NCI-H526 (cell line): ENCODE data around the gene CAPRIN1.
A peak's percentile ranks its signal among the peaks of the same experiment; 100 is the strongest.
"Not testable (repeated sequence)": the region's sequence is repeated elsewhere in the genome, so short reads cannot be mapped to it uniquely, and the experiment has no call there.

ENCODE experiments used
- DNase-seq, 2 experiments: peaks; one replicate each; lab custom pipeline; 2025; lab: John Stamatoyannopoulos, UW

CAPRIN1 gene

DNA sequence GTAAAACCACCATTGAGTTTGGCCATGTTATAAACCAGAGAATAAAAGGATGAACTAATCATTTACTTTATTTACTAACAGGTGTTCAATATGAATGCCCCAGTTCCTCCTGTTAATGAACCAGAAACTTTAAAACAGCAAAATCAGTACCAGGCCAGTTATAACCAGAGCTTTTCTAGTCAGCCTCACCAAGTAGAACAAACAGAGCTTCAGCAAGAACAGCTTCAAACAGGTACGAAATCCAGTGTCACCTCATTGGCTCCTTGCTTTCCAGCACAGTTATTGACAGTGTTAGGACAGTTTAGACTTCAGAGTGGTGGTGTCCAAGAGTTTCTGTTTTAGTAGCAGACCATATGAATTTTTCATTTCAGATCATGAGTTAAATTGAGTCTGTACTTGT, 40.3 kb downstream of the CAPRIN1 start:
- DNase-seq, result no peak

DNA sequence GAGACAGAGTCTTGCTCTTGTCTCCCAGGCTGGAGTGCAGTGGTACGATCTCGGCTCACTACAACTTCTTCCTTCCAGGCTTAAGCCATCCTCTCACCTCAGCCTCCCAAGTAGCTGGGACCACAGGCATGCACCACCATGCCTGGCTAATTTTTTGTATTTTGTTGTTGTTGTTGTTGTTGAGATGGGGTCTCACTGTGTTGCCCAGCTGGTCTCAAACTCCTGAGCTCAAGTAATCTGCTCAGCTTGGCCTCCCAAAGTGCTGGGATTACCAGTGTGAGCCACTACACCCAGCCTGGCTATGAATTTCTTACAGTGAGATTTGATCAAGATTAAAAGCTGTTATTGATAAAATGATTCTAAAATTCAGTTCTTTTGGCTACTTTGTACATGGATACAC, 43.4 kb downstream of the CAPRIN1 start:
- DNase-seq, result not testable (repeated sequence)

DNA sequence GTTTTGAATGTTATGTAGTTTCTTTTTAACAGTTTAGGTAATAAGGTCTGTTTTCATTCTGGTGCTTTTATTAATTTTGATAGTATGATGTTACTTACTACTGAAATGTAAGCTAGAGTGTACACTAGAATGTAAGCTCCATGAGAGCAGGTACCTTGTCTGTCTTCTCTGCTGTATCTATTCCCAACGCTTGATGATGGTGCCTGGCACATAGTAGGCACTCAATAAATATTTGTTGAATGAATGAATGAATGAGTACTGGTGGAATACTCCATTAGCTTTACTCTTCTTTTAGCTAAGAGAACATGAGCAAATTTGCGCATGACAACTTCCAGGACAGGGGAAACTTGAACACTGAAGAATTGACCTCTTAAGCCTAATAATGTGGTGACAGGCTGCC, 47.3 kb downstream of the CAPRIN1 start:
- DNase-seq, result no peak

DNA sequence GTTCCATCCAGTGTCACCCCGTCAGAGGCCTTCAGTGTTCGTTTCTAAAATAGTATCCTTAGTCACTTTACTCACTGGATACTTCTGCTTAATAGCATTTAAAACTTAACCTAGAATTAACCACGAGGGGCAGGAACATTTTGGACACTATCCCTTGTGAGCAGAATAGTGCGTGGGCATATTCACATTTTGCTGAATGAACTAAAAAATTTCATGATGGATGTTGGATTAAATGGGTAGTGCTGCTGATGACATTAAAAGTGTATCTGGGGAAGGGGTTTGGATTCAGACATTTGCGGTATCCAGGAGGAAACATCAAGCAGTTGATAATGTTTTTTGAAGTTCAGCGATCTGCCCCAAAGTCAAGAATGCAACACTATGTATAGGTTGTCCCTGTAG, 53.1 kb downstream of the CAPRIN1 start:
- no peak for DNase-seq

DNA sequence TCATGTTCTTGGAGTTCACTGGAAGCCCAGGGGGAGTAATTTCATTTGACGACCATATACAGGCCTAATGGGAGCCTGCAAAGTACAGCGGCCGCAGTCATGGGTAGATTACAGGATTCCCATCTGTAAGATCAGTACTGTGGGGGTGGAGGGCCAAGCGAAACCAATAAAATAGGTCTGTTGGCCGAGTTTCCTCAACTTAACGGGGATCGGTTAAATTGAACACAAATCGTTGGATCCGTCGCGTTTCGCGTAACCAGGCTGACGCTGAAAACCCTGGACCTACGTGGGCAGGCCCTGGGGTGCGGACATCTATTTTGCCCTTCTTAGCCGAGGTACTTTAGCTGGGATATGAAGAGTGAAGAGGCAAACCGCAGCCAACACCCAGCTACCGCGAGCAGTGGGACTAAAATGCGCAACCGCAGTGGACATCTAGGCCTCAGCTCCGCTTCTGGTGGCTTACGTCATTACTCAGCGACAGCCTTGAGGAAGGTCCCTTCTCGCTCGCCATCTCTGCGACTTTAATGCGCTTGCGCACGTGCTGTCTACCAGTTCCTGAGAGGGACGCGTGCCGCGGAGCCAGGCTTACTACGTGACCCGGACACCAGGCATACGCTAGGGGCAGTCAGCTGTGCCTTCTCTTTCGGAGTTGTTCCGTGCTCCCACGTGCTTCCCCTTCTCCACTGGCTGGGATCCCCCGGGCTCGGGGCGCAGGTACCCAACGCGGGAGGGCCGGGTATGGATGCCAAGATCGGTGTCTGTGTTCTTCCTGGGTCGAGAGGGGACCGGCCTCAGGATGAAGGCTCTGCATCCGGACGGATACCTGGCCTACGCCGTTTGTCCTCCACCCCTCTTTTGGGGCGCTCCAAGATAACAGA, 53.8 kb downstream of the CAPRIN1 start, which contains the start of gene NAT10:
NAT10 (plus strand) TSS at position 551 of the 878 bp plus-strand sequence. CDS start 2,597 bp downstream, outside the sequence.
- peak; percentile 98 to 99 for DNase-seq

DNA sequence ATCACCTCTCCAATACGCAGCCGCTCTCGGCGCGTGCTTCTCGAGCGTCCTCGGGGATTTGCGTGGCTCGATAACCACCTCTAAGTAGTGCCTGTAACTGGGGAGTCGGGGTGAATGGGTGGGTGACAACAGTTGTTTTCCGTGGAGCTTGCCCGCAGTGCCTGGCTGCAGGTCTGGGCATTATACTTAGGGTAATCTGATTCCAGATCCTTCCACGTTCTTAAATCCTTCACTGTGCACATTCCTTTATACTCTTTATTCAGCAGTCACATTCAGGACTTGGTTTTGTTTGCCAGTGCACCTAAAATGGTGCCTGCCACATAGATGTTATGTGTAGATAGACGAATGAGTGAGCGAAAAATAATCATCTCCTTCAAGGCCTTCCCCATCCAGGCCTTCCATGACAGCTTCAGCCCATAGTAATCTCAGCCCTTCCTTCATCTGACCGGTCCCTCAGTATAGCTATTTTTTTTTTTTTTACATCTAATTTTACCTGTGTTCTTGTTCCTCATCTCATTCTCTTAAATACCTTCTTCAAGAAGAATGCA, 54.5 kb downstream of the CAPRIN1 start:
- DNase-seq, result no peak

DNA sequence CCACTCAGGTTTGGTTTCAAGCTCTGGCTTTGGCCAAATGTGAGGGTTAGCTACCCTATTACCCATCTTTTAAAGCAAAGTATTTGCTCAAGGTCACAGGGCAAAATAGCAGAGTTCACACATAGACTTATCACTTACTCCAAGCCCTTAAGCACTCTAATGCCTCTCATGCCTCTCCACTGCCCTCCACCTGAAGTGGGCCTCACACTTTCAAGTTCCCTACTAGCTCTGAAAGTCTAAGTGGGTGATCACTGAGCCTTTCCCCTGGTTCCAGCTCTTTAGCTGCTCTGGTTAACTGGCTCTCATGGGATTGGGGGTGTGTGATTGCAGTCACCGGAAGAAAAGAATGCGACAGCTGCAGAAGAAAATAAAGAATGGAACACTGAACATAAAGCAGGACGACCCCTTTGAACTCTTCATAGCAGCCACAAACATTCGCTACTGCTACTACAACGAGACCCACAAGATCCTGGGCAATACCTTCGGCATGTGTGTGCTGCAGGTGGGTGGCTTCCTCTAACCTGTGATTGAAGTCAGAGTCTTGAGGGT, 60.3 kb downstream of the CAPRIN1 start:
- no peak for DNase-seq

DNA sequence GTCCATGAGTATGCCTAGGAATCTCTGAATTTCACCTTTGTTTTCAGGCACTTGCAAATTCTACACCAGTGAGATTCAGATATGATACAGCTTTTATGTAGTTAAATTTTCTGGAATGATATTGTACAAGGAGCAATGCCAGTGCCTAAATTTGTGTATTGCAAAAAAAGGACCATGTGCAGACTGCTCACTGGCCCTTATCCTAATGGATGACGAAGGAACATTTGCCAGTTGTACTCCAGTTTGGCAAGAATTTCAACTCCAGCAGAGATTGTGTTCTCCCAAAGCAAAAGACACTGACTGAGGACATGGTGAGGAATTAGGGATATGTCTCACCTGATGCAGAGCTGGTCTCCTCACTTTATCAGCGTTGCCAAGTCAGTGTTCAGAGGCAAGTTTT, 62.5 kb downstream of the CAPRIN1 start:
- DNase-seq, result no peak

DNA sequence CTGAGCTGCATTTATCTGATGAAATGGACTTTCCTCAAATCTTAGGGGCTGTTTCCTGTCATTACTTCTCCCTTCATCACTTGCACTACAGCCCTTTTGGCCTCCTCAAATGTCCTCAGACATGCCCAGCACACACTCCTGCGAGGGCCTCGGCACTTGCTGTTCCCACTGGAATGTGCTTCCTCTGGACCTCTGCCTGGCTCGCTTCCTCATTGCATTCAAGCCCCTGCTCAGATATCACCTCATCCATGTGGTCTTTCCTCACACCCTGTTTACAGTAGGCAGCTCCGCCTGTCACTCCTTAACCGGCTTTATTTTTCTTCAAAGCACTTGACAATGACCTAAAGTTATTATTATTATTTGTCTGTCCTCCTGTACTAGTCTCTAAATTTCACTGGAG, 62.9 kb downstream of the CAPRIN1 start:
- DNase-seq, result no peak

DNA sequence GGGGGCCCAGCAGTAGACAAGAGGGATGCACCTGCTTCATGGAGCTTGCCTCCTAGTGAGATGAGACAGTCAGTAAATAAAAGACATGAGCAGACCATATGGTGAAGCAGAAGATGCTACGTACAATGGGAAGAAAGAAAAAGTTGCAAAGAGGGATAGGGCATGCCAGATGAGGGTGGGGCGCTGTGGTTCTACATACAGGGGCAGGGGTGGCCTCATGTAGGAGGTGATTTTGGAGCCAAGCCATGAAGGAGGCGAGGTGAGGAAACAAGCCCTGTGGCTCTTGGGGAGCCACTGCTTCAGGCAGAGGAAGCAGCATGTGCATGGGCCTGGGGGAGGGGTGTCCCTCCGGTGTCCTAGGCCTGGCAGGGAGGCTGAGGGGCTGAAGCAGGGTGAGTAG, 69.1 kb downstream of the CAPRIN1 start:
- no peak for DNase-seq

DNA sequence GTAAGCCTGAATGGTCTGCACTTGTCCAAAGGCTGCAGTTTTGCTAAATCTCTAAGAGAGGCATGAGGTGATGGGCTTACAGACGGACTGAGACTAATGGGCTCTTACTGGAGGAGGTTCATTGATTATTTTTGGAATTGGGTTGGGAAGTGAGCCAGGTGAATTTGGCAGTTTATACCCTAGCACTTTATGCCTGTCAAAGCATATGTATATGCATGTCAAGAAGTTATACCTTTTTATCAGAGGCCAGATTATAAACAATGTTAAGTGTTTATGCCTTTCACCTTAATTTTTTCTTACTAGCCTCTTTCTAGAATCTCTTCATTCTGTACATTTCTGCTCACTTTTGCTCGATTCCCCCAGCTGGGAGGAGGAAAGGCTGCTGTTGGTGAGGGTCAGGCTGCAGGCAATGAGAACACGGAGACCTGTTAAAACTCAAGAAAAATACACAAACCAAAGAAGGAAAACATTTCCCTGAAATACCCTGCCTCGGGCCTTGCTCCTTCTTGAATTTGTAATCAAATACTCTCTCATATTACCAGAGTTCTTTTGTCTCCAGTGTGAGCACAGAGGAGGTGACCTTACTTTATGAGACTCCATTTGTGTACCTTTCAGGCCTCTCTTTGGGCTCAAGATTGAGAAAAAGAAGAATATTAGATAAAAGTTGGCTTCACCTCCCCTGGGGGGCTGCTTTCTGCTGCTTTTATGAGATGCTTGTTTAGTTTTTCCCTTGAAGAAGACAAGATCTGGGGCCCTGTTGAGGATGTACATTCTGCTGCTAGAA, 73.5 kb downstream of the CAPRIN1 start:
- DNase-seq, result no peak

DNA sequence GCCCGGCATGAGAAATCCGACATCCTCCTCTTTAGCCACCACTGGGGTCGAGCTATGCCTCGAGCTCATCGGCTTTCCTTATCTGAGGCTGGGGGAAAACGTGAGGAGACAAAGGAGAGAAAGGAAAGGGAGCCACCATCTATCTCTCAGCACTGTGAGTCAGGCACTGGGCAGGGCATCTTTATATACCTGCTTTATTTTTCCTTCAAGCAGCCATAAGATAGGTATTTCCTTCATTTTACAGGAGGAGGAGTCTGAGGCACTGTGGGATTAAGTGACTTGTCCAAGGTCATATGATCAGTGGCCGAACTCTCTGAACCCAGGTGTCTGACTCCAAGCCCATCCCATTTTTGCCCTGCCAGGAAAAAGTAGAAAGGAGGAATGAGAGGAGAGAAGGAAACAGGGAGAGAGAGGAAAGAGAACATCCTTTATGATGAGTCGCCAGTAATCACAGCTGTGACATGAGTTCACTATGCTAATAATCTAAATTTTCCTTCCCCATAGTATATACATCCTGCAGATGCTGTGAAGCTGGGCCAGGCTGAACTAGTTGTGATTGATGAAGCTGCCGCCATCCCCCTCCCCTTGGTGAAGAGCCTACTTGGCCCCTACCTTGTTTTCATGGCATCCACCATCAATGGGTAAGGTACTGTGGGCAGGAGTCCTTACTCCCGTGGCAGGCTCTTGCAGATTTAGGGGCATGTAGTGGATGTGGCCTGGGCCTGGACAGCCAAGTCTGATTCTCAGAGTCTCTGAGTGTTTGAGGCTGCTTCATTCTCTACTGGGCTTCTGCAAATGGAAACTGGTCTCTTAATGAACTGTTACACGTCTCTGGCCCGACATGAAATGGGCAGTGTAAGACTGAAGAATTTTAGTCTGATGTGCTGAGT, 75.7 kb downstream of the CAPRIN1 start:
- DNase-seq, result no peak

DNA sequence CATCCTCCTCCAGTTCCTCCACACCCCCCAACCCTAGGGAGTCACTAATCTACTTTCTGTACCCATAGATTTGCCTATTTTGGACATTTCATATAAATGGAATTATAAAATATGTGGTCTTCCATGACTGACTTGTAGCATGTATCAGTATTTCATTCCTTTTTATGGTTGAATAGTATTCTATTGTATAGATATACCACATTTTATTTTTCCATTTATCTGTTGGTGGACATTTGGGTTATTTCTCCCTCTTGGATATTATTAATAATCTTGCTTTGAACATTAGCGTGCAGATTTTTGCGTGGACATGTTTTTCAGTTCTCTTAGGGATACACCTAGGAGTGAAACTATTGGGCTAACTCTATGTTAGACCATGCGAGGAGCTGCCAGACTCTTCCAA, 77.3 kb downstream of the CAPRIN1 start:
- DNase-seq, result no peak

DNA sequence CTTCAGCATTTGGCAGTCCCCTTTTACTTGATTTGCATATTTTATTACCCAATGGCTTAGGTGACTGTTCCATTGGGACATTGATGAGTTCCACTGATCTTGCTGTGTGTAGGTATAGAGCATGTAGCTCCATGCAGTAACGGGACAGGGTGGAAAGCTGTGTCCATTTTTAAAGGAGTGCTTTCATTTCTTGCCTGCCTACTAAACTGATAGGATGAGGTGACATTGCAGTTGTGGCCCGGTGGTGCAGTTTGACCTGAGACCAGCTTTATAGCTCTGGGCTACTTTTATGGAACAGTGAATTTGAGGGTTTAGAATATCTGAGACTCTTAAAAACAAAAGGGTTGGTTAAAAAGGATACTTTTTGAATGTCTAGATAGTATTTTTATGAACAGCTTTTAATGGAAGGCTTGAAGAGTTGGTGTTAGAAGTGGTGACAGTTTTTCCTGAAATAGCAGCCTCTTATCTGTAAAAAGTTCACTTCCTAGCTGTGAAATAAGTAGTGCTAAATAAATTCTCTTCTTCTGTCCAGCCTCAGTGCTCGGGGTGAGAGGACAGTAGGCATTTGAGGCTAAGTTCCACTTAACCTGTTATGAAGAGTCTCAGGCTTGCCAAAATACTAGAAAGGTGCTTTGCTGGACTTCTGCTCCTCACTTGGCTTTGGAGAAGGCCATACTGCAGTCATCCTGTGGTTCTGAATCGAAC, 80.9 kb downstream of the CAPRIN1 start:
- peak in 1 of 2 experiments; percentile 57 for DNase-seq

DNA sequence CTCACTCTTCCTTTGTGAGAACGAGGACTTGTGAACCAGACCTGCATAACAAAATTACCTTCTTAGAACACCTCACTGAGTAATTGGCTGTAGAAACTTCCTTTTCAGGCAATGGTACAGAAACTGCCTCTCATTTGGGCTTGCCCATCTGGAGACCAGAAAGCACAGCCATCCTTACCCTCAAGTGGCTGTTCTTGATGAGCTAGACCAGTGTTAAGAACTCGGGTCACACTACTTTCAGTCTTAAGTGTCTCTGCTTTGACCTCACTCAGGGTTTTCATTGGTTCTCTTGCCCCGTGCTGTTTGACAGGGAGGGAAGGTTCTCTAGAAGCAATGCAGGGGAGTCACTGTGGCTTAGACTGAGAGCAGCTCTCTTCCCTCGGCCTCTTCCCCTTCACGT, 83.2 kb downstream of the CAPRIN1 start:
- DNase-seq, result no peak

DNA sequence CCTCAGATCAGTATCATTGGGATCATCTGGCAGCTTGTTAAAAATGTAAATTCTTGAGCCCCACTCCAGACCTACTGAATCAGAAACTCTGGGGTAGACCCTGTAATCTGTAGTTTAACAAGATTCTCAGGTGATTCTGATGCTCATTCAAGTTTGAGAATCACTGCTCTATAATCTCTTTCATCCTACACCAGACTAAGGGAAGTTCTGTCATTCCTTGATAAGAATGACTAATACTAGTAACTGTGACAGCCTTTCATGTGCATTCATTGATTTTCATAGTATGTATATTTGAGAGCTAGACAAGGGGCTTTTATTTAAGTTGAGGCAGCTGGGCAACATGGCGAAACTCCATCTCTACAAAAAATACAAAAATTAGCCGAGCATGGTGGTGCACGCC, 83.9 kb downstream of the CAPRIN1 start:
- DNase-seq, result no peak

DNA sequence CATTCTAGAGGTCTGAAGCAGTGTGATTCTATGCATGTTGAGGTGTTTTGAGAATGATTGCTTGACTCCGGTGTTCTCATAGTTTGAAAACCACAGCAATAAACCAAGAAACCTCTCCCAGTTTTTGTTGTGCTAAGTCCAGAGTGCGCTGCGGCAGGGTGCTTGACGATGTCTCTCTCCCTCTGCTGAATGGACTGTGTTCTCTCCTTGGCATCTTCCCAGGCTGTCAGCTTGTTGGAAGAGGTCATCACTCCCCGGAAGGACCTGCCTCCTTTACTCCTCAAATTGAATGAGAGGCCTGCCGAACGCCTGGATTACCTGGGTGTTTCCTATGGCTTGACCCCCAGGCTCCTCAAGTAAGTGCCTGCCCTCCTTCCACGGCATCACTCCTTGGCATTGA, 84.9 kb downstream of the CAPRIN1 start:
- DNase-seq, result no peak

DNA sequence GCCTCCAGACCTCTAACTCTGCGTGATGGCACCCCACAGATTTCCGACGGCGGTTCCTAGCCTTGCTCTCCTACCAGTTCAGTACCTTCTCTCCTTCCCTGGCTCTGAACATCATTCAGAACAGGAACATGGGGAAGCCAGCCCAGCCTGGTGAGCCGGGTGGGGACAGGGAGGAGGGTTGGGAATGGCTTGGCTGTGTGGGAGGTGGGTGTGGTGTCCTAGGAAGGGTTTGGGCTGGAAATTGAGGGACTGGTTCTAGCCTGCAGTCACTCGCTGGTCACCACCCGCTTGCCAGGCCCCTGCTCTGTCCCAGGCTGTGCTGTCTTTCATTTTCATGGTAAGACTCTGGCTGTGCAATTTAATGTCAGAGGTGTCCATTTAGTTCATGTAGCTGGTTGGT, 87.8 kb downstream of the CAPRIN1 start:
- no peak for DNase-seq

DNA sequence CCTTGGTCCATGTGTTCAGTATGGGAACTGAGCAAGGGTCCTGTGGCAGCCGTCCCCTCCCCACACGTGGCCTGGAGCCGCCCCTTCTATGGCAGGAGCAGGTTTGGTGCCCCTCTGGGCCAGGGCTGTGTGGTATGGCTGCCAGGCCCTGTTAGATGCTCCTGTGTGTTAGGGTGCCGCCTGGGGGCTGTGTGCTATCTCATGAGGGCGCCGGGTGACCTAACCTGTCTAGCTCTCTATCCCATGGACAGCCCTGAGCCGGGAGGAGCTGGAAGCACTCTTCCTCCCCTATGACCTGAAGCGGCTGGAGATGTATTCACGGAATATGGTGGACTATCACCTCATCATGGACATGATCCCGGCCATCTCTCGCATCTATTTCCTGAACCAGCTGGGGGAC, 88.6 kb downstream of the CAPRIN1 start:
- no peak for DNase-seq

DNA sequence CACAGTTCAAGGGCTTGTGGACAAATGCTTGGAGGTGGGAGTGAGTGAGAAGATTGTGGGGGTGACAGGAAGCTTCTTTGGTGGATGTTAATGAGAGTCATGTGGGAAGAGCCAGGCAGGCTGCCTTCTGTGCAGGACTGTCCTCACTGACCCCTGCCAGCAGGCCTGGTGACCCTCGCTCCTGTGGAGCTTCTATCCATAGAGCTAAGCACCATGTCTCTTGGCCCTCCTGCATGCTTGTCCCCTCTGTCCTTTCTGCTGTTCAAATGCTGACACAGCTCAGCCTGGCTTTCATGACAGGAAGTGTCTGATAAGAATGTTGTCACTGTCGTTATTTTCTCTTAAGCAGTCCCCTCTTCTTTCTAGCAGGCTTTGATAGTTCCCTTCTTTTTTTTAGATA, 91.5 kb downstream of the CAPRIN1 start:
- no peak for DNase-seq

DNA sequence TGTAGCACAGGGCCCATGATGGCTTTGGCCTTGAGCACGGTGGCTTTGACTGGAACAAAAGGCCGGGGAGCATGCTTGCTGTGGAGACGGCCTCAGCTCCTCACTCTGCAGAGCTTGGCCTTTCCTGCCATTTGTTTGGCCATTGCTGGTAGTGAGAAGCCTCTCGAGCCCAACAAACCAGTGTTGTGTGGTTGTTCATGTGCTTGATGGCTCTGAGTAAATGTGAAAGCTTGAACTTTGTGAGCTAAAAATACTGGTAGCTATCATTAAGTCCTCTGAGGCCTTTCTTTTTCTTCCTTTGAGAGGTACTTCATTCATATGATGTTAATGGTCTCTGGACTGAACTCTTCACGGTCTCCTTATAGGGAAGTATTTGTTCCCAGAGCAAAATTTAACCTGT, 93.5 kb downstream of the CAPRIN1 start:
- DNase-seq, result no peak
